ENCODE measurements around the gene CSF2RB.

Gene CSF2RB

GRCh38 chr22:36913427-36914389 lies at the start of gene CSF2RB:
CSF2RB (plus strand) TSS chr22:36913628; CDS start chr22:36922208, 8,580 bp downstream.
- peak; percentile 93 to 94 for DNase-seq

- DNase-seq: no peak
These were observed 49.4 kb upstream of the CSF2RB start for GRCh38 chr22:36863979-36864378.

- DNase-seq: no peak
These were observed 48.8 kb upstream of the CSF2RB start for GRCh38 chr22:36864454-36865215.

- peak in 1 of 2 donors; percentile 84 for DNase-seq
These were observed 48.1 kb upstream of the CSF2RB start for GRCh38 chr22:36865346-36865745.

GRCh38 chr22:36867695-36868094 lies 45.7 kb upstream of the CSF2RB start:
- DNase-seq: no peak

GRCh38 chr22:36868546-36869181 lies 44.8 kb upstream of the CSF2RB start:
- peak in 1 of 2 donors; percentile 51 for DNase-seq

GRCh38 chr22:36870250-36870649 lies 43.2 kb upstream of the CSF2RB start:
- DNase-seq: no peak

GRCh38 chr22:36871669-36872081 lies 41.8 kb upstream of the CSF2RB start:
- DNase-seq: no peak

GRCh38 chr22:36872084-36872483 lies 41.3 kb upstream of the CSF2RB start:
- no peak for DNase-seq

- no peak for DNase-seq
These were observed 40.4 kb upstream of the CSF2RB start for GRCh38 chr22:36872866-36873498.

- peak; percentile 78 to 85 for DNase-seq
These were observed 39.7 kb upstream of the CSF2RB start for GRCh38 chr22:36873614-36874308.

- no peak for DNase-seq
These were observed 39.1 kb upstream of the CSF2RB start for GRCh38 chr22:36874309-36874696.

GRCh38 chr22:36874736-36875135 lies 38.7 kb upstream of the CSF2RB start:
- DNase-seq: no peak

GRCh38 chr22:36875741-36876140 lies 37.7 kb upstream of the CSF2RB start:
- DNase-seq: no peak

GRCh38 chr22:36879775-36880174 lies 33.7 kb upstream of the CSF2RB start:
- no peak for DNase-seq

- peak; percentile 73 to 78 for DNase-seq
These were observed 31.8 kb upstream of the CSF2RB start for GRCh38 chr22:36881504-36882245.

- DNase-seq: peak; percentile 51 to 69
These were observed 28.9 kb upstream of the CSF2RB start for GRCh38 chr22:36884349-36885158.

GRCh38 chr22:36885474-36885873 lies 28.0 kb upstream of the CSF2RB start:
- peak; percentile 59 to 73 for DNase-seq

GRCh38 chr22:36886016-36886415 lies 27.4 kb upstream of the CSF2RB start:
- no peak for DNase-seq

GRCh38 chr22:36887162-36887561 lies 26.3 kb upstream of the CSF2RB start:
- no peak for DNase-seq

All from inflammatory macrophage treated with lipopolysaccharide for 1 hour (primary cell).